ENCODE measurements around the gene HKDC1. TPM values are rescaled to one million over a fixed set of nuclear protein-coding genes. Genes with fewer than 3 reads are reported as not detected.

Gene HKDC1
- total and polyA plus RNA-seq, 3 experiments from 2014 or later = 0.15 to 3.0 TPM; not detected in 1

GRCh38 chr10:69315100-69315542 lies 95.0 kb downstream of the HKDC1 start:
- no peak for DNase-seq
- H3K4me3 ChIP-seq (ENCODE audit: low read length) = no peak overlapping the region
- POLR2A ChIA-PET = no interaction called here
- Mint-ChIP-seq H3K27me3 (peaks cover 0 to 1% of the 10 kb centered on the region in 2 donors), H3K27ac (peak overlapping the region in 1 of 8 donors; percentile 10), H3K4me1 (peaks cover 12 to 18% (median 14%) of the 10 kb centered on the region in 3 donors), H3K36me3 (peaks cover 0 to 9% (median 0%) of the 10 kb centered on the region in 3 donors), H3K4me3 (peak overlapping the region in 2 of 7 donors; percentile 21 to 77), H3K9me3 (no peaks in the 10 kb centered on the region)
- no peaks in the 10 kb centered on the region for H3K9me3 ChIP-seq (ENCODE audit: low read length)
- H3K27ac ChIP-seq (ENCODE audit: low read depth, low read length) = peak overlapping the region; percentile 91
- no peaks in the 10 kb centered on the region for H3K27me3 ChIP-seq (ENCODE audit: insufficient read depth, low read length, poor library complexity, severe bottlenecking)
- H3K4me1 ChIP-seq (ENCODE audit: insufficient read depth, low read length) = peaks cover 15% of the 10 kb centered on the region
- no peaks in the 10 kb centered on the region for H3K36me3 ChIP-seq (ENCODE audit: insufficient read depth, low read length)
- CTCF ChIA-PET = no interaction called here

- H3K4me1 ChIP-seq (ENCODE audit: insufficient read depth, low read length) = peaks cover 22% of the 10 kb centered on the region
- DNase-seq = no peak
- Mint-ChIP-seq H3K9me3 (no peaks in the 10 kb centered on the region), H3K4me1 (peaks cover 18 to 25% (median 21%) of the 10 kb centered on the region in 3 donors), H3K4me3 (peak overlapping the region in 5 of 7 donors; percentile 24 to 100 (median 52)), H3K27ac (peak overlapping the region in 5 of 8 donors; percentile 4 to 67 (median 46)), H3K36me3 (peaks cover 0 to 9% (median 0%) of the 10 kb centered on the region in 3 donors), H3K27me3 (peaks cover 0 to 1% of the 10 kb centered on the region in 2 donors)
- no peaks in the 10 kb centered on the region for H3K9me3 ChIP-seq (ENCODE audit: low read length)
- POLR2A ChIA-PET = no interaction called here
- H3K4me3 ChIP-seq (ENCODE audit: low read length) = no peak overlapping the region
- CTCF ChIA-PET = no interaction called here
- H3K27ac ChIP-seq (ENCODE audit: low read depth, low read length) = peak overlapping the region; percentile 91
- no peaks in the 10 kb centered on the region for H3K27me3 ChIP-seq (ENCODE audit: insufficient read depth, low read length, poor library complexity, severe bottlenecking)
- no peaks in the 10 kb centered on the region for H3K36me3 ChIP-seq (ENCODE audit: insufficient read depth, low read length)
Measured at GRCh38 chr10:69315610-69316312, 95.6 kb downstream of the HKDC1 start.

GRCh38 chr10:69316313-69317059 lies 96.4 kb downstream of the HKDC1 start:
- ChIA-PET CTCF (interaction anchor here (1.3 to 2.2 kb wide), 2 partner anchors 87 to 91 kb away, joined by 3 to 4 read pairs; no protein-coding TSS in a partner anchor), POLR2A (interaction anchor here (0.6 kb wide), 1 partner anchor 14 kb away, joined by 3 read pairs; no protein-coding TSS in a partner anchor)
- no peaks in the 10 kb centered on the region for H3K27me3 ChIP-seq (ENCODE audit: insufficient read depth, low read length, poor library complexity, severe bottlenecking)
- peak overlapping the region; percentile 42 for H3K4me3 ChIP-seq (ENCODE audit: low read length)
- peaks cover 28% of the 10 kb centered on the region for H3K4me1 ChIP-seq (ENCODE audit: insufficient read depth, low read length)
- H3K36me3 ChIP-seq (ENCODE audit: insufficient read depth, low read length) = no peaks in the 10 kb centered on the region
- H3K9me3 ChIP-seq (ENCODE audit: low read length) = no peaks in the 10 kb centered on the region
- H3K27ac ChIP-seq (ENCODE audit: low read depth, low read length) = peak overlapping the region; percentile 91
- Mint-ChIP-seq H3K4me1 (peaks cover 25 to 32% (median 25%) of the 10 kb centered on the region in 3 donors), H3K4me3 (peak overlapping the region in 6 of 7 donors; percentile 24 to 100 (median 43)), H3K9me3 (no peaks in the 10 kb centered on the region), H3K36me3 (peaks cover 0 to 9% (median 0%) of the 10 kb centered on the region in 3 donors), H3K27ac (peak overlapping the region in 5 of 8 donors; percentile 4 to 66 (median 46)), H3K27me3 (peaks cover 0 to 1% of the 10 kb centered on the region in 2 donors)
- no peak for DNase-seq

Other genes starting within 250 kb of the HKDC1 start
- 10 to 100 TPM; 19.3 to 21.0 TPM for gene KIFBP, start 231.5 kb upstream of the HKDC1 start, total RNA-seq
- 5.2 TPM for gene KIFBP, start 231.5 kb upstream of the HKDC1 start, polyA plus RNA-seq
- gene SRGN, start 132.2 kb upstream of the HKDC1 start, total RNA-seq = 100 to 1,000 TPM; 659 to 662 TPM
- gene SRGN, start 132.2 kb upstream of the HKDC1 start, polyA plus RNA-seq = 274 TPM
- gene VPS26A, start 96.2 kb upstream of the HKDC1 start, total RNA-seq = 10 to 100 TPM; 44.8 to 46.7 TPM
- 38.6 TPM for gene VPS26A, start 96.2 kb upstream of the HKDC1 start, polyA plus RNA-seq
- 10 to 100 TPM; 50.0 to 51.0 TPM for gene SUPV3L1, start 40.1 kb upstream of the HKDC1 start, total RNA-seq
- 25.1 TPM for gene SUPV3L1, start 40.1 kb upstream of the HKDC1 start, polyA plus RNA-seq
- gene HK1, start 58.2 kb downstream of the HKDC1 start, total RNA-seq = 100 to 1,000 TPM; 151 to 153 TPM
- gene HK1, start 58.2 kb downstream of the HKDC1 start, polyA plus RNA-seq = 144 TPM
- gene TACR2, start 196.6 kb downstream of the HKDC1 start, total RNA-seq = not detected
- gene TACR2, start 196.6 kb downstream of the HKDC1 start, polyA plus RNA-seq = not detected
- 1 to 10 TPM; 1.4 to 2.4 TPM for gene TSPAN15, start 231.1 kb downstream of the HKDC1 start, total RNA-seq
- 20.2 TPM for gene TSPAN15, start 231.1 kb downstream of the HKDC1 start, polyA plus RNA-seq